Body of pancreas (tissue), 4 donors: ENCODE measurements around the gene TOX2.

Experiments
- CTCF ChIP-seq, 7 experiments: fragments of 450-650 bp in 4 of 7; fragments of 200-600 bp in 3 of 7; sonication (generic) in 3 of 7; IDR thresholded peaks; one replicate each; pipeline ENCODE4 v1.5.1; 2016 to 2019; ENCODE audit warnings: antibody characterized with exemption in 7 of 7
- POLR2A ChIP-seq, 3 donors: fragments of 450-650 bp; IDR thresholded peaks; one replicate each; pipeline ENCODE4 v1.6.1; 2016; ENCODE audit warnings: antibody characterized with exemption in 3 of 3, mild to moderate bottlenecking in 2 of 3

GRCh38 chr20:44012466-44013226, 98.0 kb downstream of the TOX2 start:
- no peak for TF ChIP-seq CTCF (IDR thresholded peaks at IDR 0.05)
- no peak for TF ChIP-seq POLR2A (IDR thresholded peaks at IDR 0.05)
